PC-9 (cell line): ENCODE measurements around the gene CD247.

Experiments used
- CTCF ChIP-seq: fragments of 200-600 bp; sonication (generic); conservative IDR thresholded peaks from 2 replicates; pipeline ENCODE4 v1.6.1; 2017; ENCODE audit warnings: mixed run types, antibody characterized with exemption, mild to moderate bottlenecking, moderate library complexity
- EZH2 ChIP-seq: fragments of 200-600 bp; sonication (generic); IDR thresholded peaks from 2 replicates; pipeline ENCODE4 v1.8.0; 2017; ENCODE audit warnings: antibody characterized with exemption, low read depth

GRCh38 chr1:167412072-167412471 lies 106.3 kb downstream of the CD247 start:
- TF ChIP-seq CTCF (no peak), EZH2 (no peak)
